ENCODE results near the gene OGFOD3.

DNA sequence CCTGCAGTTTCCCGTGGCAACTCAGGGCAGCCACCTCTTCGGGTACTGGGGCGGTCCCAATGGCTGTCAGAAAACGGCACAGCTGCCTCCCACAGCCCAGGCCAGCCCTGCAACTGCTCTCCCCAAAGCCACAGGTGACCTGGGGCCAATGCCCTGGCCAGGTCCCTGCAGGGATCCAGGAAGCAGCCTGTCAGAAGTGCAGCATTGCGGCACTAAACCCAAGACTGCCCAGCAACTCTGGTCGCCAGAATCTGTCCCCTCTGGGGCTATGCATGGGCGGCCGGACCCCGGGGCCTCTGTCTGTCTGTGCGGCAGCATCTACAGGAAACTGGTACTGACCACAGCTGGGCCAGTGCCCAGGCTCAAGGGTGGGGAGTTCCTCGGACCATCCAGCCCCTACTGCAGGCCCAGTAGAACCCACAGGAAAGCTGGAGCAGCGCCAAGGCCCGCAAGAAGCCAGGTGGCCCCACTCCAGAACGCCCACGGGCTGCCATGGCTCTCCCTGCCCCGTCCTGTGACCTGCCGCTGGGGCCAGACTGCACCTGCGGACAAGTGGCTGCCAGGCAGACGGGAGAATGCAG lies 26.6 kb upstream of the OGFOD3 start:
- TF ChIP-seq CTCF (IDR thresholded peaks at IDR 0.05; ENCODE audit: low read depth, low read length), result no peak
- TF ChIP-seq EZH2phosphoT487 (IDR thresholded peaks at IDR 0.05; ENCODE audit: low read depth), result no peak
